H1 (cell line): ENCODE measurements around the gene TNNT1. TPM values are rescaled to one million over a fixed set of nuclear protein-coding genes. Genes with fewer than 3 reads are reported as not detected.

ENCODE experiments used
- CEBPB ChIP-seq: IDR thresholded peaks from 2 replicates; pipeline ENCODE4 v1.6.1; 2012; ENCODE audit warnings: low read depth, low read length
- CTCF ChIP-seq, 3 experiments: IDR thresholded peaks; 1 replicate in 2 of 3; 2 replicates in 1 of 3; pipeline versions ENCODE4 v1.5.1 to v1.6.1; 2011; ENCODE audit warnings: low read length in 3 of 3, mild to moderate bottlenecking in 3 of 3, inconsistent platforms in 2 of 3, low read depth in 1 of 3, moderate library complexity in 1 of 3; ENCODE audit not compliant: insufficient read depth in 1 of 3; ENCODE audit errors: control extremely low read depth in 1 of 3
- KDM4A ChIP-seq: IDR thresholded peaks from one replicate; pipeline ENCODE4 v1.7.1; 2012; ENCODE audit warnings: low read depth, mild to moderate bottlenecking, moderate library complexity, low read length, inconsistent platforms; ENCODE audit not compliant: severe bottlenecking
- NRF1 ChIP-seq: IDR thresholded peaks from 2 replicates; pipeline ENCODE4 v1.6.1; 2011; ENCODE audit warnings: mild to moderate bottlenecking, low read depth, low read length, improper control_type of control experiment
- SP1 ChIP-seq: IDR thresholded peaks from 2 replicates; pipeline ENCODE4 v1.6.1; 2011; ENCODE audit warnings: low read depth, low read length
- SP4 ChIP-seq: IDR thresholded peaks from 2 replicates; pipeline ENCODE4 v1.6.1; 2012; ENCODE audit warnings: low read length, inconsistent platforms
- polyA plus RNA-seq, 7 experiments: library from polyadenylated mRNA; depleted of rRNA in 3 of 7; stranded (reverse) in 5 of 7; unstranded in 2 of 7; fragments of >200 nt in 5 of 7; fragments of 200-250 nt in 2 of 7; gene quantifications; 1 replicate in 5 of 7; 2 replicates in 1 of 7; 4 replicates in 1 of 7; pipeline versions ENCODE4 v1.2.1 to v1.2.3, GENCODE V29; 2011 to 2013; ENCODE audit warnings: missing spikeins in 2 of 7, mixed read lengths in 2 of 7
- total RNA-seq: library from RNA; stranded (reverse); fragmentation: NEBNext Ultra II Directional; extraction: Animal tissue kit (Norgen Biotek cat#: 25700); gene quantifications from 2 replicates; pipeline ENCODE4 v1.2.1, GENCODE V29; 2021

The TNNT1 gene
- total and polyA plus RNA-seq, 2 of the 8 experiments (the other 6 are each of a cell fraction or from before 2014, with no cell fraction given) = 69.6 to 107 TPM

- TF ChIP-seq CTCF (IDR thresholded peaks at IDR 0.05; ENCODE audit: control extremely low read depth in 1 of 3, insufficient read depth in 1 of 3, low read depth in 1 of 3, low read length in 3 of 3) (peak in 1 of 3 experiments; percentile 0; a peak in 1 of 4 replicates), SP1 (no peak), NRF1 (no peak), KDM4A (peak; percentile 50), SP4 (peak; percentile 56; the same call in 1 of the 2 replicates), CEBPB (no peak)
These were observed 24.9 kb upstream of the TNNT1 start (continued) for GRCh38 chr19:55173714-55174409.
